Measurements from ENCODE around the gene TNFRSF18.

TNFRSF18 gene

GRCh38 chr1:1194723-1195122 lies 11.7 kb downstream of the TNFRSF18 start:
- no peak for TF ChIP-seq CTCF (IDR thresholded peaks at IDR 0.05; ENCODE audit: low read depth, low read length, missing control alignments)
- no peak for DNase-seq (ENCODE audit: extremely low read depth, low read depth)
- H3K4me3 ChIP-seq (replicated peaks; ENCODE audit: low read depth, low read length): no peak overlapping the region

DNA sequence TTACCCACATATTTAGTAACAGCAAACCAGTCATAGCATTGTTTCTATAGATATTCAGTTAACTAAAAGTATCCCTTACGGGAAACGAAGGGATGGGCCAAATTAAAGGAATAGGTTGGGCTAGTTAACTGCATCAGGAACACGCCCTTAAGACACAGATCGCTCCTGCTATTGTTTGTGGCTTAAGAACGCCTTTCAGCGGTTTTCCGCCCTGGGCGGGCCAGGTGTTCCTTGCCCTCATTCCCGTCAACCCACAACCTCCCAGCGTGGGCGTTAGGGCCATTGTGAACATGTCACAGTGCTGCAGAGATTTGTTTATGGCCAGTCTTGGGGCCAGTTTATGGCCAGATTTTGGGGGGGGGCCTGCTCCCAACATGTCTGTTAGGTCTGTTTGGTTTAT lies 14.7 kb downstream of the TNFRSF18 start:
- no peak overlapping the region for H3K4me3 ChIP-seq (replicated peaks; ENCODE audit: low read depth, low read length)
- DNase-seq (ENCODE audit: extremely low read depth, low read depth): no peak
- no peak for TF ChIP-seq CTCF (IDR thresholded peaks at IDR 0.05; ENCODE audit: low read depth, low read length, missing control alignments)

- TF ChIP-seq CTCF (IDR thresholded peaks at IDR 0.05; ENCODE audit: low read depth, low read length, missing control alignments): no peak
- no peak for DNase-seq (ENCODE audit: extremely low read depth, low read depth)
- H3K4me3 ChIP-seq (replicated peaks; ENCODE audit: low read depth, low read length): no peak overlapping the region
These were observed 17.3 kb downstream of the TNFRSF18 start for GRCh38 chr1:1189111-1189510.

GRCh38 chr1:1187938-1188337 lies 18.5 kb downstream of the TNFRSF18 start:
- peak; percentile 24 for DNase-seq (ENCODE audit: extremely low read depth, low read depth)
- H3K4me3 ChIP-seq (replicated peaks; ENCODE audit: low read depth, low read length): no peak overlapping the region
- no peak for TF ChIP-seq CTCF (IDR thresholded peaks at IDR 0.05; ENCODE audit: low read depth, low read length, missing control alignments)

DNA sequence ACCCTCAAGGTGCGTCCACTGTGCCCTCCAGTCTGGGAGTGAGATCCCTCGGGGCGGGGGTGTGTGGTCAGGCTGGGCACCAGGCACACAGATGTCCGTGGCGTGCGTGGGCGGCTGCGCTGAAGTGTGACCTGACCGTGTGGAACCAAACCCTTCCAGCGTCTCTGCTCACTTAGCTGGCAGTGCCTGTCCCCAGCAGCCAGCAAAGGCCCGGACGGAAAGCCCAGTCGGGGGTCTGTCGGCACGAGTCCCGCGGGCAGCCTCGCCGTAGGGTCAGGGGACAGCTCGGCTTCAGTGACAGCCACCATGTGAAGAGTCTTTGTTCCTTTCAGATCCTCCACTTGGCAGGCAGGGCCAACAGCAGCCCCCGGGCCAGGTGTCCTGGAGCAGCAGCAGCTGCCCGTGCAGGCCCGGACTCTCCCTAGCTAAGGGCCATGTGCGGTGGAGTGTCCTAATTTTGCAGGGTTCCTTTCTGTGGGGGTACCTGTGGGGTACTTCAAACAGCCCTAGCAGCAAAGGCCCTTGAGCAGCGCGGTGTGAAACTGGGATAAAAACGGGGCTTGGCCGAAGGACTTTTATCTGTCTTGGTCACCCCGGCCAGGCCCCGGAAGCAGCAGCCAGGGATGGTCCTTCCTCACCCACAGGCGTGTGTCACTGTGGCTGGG lies 21.2 kb downstream of the TNFRSF18 start:
- DNase-seq (ENCODE audit: extremely low read depth, low read depth): no peak

DNA sequence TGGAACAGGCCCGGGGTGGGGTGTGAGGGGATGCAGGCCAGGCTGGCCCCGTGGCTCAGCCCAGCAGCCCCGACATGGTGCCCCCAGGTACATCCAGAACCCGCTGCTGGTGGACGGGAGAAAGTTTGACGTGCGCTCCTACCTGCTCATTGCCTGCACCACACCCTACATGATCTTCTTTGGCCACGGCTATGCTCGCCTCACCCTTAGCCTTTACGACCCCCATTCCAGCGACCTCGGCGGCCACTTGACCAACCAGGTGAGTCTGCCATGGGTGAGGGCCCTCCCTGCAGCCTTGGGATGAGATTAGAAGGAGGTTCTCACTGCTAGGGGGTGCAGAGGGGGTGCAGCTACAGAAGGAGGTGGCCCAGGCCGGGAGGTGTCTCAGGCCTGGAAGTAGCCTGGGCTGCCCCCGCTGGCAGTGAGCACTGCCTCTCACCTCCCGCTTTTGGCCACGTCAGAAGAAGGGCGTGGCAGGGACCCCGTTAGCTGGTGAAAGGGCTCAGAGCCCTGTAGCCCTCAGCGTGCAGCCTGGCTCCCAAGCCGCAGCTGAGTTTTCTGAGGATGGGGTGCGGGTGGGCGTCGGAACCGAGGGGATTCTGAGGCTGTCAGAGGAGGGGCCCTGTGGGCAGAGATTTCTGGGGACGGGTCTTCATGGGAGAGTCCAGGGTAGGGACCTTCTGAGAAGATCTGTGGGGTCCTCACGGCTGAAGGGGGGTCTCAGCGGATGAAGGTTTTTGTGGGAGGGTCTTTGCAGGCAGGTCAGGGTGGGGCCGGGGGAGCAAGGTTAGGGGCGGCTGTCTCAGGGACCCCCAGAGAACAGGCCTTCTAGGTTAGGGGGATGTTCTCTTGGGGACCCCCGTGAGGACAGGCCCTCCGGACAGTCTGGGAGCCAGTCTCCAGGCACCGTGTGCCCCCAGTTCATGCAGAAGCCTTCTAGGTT lies 22.3 kb downstream of the TNFRSF18 start:
- H3K4me3 ChIP-seq (replicated peaks; ENCODE audit: low read depth, low read length): no peak overlapping the region
- DNase-seq (ENCODE audit: extremely low read depth, low read depth): no peak
- no peak for TF ChIP-seq CTCF (IDR thresholded peaks at IDR 0.05; ENCODE audit: low read depth, low read length, missing control alignments)

More for the DNA sequence above, 21.2 kb downstream of the TNFRSF18 start:
- TF ChIP-seq CTCF (IDR thresholded peaks at IDR 0.05; ENCODE audit: low read depth, low read length, missing control alignments): no peak
- H3K4me3 ChIP-seq (replicated peaks; ENCODE audit: low read depth, low read length): no peak overlapping the region

Data from HFF-Myc (cell line).